ENCODE data around the gene ESX1.

ESX1 gene

DNA sequence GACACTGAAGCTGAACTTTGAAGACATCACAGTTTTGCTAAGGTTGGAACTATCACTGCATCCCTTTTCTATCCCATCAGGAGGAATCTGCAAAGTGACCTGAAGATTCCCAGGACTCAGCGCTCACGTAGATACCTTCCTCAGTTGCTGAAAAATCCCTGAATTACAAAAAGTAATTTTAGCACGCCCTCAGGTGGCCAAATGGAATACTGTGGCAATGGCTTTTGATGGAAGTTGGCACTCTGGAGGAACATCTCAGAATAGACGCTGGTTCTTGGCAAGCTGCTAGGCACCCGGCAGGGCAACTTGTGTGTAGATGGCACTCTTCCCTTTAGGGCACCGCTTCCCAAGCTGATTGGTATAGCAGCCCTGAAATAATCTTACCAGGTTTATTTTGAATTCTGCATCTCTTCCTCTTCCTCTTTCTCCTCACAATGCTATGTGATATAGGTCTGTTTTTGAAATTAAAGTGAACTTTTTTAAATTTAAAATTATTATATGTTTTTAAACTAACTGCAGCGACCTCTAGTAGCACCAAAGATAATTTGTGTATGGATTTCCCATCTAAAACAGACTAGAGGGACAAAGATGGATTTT is 16.3 kb upstream of the ESX1 start:
- peak overlapping the region; percentile 50 for H3K4me2 ChIP-seq (ENCODE audit: low read depth, low read length, poor library complexity, severe bottlenecking)
- H3K79me2 ChIP-seq (ENCODE audit: insufficient read depth, low read length), result no peaks in the 10 kb centered on the region
- no peaks in the 10 kb centered on the region for H3K9me3 ChIP-seq (ENCODE audit: insufficient read depth, low read depth, low read length)
- TF ChIP-seq, protein P1, sequence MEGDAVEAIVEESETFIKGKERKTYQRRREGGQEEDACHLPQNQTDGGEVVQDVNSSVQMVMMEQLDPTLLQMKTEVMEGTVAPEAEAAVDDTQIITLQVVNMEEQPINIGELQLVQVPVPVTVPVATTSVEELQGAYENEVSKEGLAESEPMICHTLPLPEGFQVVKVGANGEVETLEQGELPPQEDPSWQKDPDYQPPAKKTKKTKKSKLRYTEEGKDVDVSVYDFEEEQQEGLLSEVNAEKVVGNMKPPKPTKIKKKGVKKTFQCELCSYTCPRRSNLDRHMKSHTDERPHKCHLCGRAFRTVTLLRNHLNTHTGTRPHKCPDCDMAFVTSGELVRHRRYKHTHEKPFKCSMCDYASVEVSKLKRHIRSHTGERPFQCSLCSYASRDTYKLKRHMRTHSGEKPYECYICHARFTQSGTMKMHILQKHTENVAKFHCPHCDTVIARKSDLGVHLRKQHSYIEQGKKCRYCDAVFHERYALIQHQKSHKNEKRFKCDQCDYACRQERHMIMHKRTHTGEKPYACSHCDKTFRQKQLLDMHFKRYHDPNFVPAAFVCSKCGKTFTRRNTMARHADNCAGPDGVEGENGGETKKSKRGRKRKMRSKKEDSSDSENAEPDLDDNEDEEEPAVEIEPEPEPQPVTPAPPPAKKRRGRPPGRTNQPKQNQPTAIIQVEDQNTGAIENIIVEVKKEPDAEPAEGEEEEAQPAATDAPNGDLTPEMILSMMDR (conservative IDR thresholded peaks at IDR 0.05; ENCODE audit: low read length), result peak; percentile 68
- no peak for TF ChIP-seq EZH2phosphoT487 (IDR thresholded peaks at IDR 0.05; ENCODE audit: borderline replicate concordance)
- no peaks in the 10 kb centered on the region for H4K20me1 ChIP-seq (ENCODE audit: insufficient read depth, low read length, poor library complexity, severe bottlenecking)
- no peak overlapping the region for H3K9ac ChIP-seq (ENCODE audit: low read depth, low read length, poor library complexity, severe bottlenecking)
- no peaks in the 10 kb centered on the region for H3F3A ChIP-seq (ENCODE audit: low read depth)
- no peaks in the 10 kb centered on the region for H3K9me2 ChIP-seq (replicated peaks; ENCODE audit: low read depth, low read length)
- H3K36me3 ChIP-seq (ENCODE audit: insufficient read depth, low read length), result no peaks in the 10 kb centered on the region
- peak overlapping the region; percentile 38 for H3K4me3 ChIP-seq (ENCODE audit: low read length, poor library complexity, severe bottlenecking)
- peak overlapping the region; percentile 70 for H2AFZ ChIP-seq (ENCODE audit: low read length)
- no peaks in the 10 kb centered on the region for H3K4me1 ChIP-seq (ENCODE audit: insufficient read depth, low read length, poor library complexity, severe bottlenecking)
- no peaks in the 10 kb centered on the region for H3K27me3 ChIP-seq (ENCODE audit: insufficient read depth, low read length, poor library complexity, severe bottlenecking)

DNA sequence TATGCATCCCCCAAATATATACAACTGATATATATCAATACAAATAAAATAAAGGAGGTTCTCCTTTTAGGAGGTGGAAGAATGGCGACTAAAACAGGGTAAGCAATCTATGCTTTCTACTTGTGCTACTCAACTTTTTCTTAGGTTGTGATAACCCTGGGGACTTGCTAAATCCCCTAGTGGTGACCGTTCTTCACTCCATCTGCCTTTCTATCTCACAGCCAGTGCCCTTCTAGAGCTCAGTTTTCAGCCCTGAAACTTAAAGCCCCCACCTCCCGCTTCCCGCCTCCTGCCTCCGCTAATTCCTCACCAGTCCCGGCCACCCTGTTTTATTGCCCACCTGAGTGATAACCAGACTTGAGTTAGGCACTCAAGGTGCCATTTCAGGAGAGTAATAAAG is 15.5 kb upstream of the ESX1 start:
- H3K4me2 ChIP-seq (ENCODE audit: low read depth, low read length, poor library complexity, severe bottlenecking), result peak overlapping the region; percentile 50
- H3K79me2 ChIP-seq (ENCODE audit: insufficient read depth, low read length), result no peaks in the 10 kb centered on the region
- H3K4me3 ChIP-seq (ENCODE audit: low read length, poor library complexity, severe bottlenecking), result no peak overlapping the region
- H3K4me1 ChIP-seq (ENCODE audit: insufficient read depth, low read length, poor library complexity, severe bottlenecking), result no peaks in the 10 kb centered on the region
- TF ChIP-seq EZH2phosphoT487 (IDR thresholded peaks at IDR 0.05; ENCODE audit: borderline replicate concordance), result no peak
- TF ChIP-seq, protein P1 (conservative IDR thresholded peaks at IDR 0.05; ENCODE audit: low read length), result no peak
- H3K27me3 ChIP-seq (ENCODE audit: insufficient read depth, low read length, poor library complexity, severe bottlenecking), result no peaks in the 10 kb centered on the region
- H2AFZ ChIP-seq (ENCODE audit: low read length), result peak overlapping the region; percentile 70; the same call in 1 of the 2 replicates
- H3F3A ChIP-seq (ENCODE audit: low read depth), result no peaks in the 10 kb centered on the region
- H3K36me3 ChIP-seq (ENCODE audit: insufficient read depth, low read length), result no peaks in the 10 kb centered on the region
- H3K9me2 ChIP-seq (replicated peaks; ENCODE audit: low read depth, low read length), result no peaks in the 10 kb centered on the region
- H3K9ac ChIP-seq (ENCODE audit: low read depth, low read length, poor library complexity, severe bottlenecking), result no peak overlapping the region
- H3K9me3 ChIP-seq (ENCODE audit: insufficient read depth, low read depth, low read length), result no peaks in the 10 kb centered on the region
- H4K20me1 ChIP-seq (ENCODE audit: insufficient read depth, low read length, poor library complexity, severe bottlenecking), result no peaks in the 10 kb centered on the region

DNA sequence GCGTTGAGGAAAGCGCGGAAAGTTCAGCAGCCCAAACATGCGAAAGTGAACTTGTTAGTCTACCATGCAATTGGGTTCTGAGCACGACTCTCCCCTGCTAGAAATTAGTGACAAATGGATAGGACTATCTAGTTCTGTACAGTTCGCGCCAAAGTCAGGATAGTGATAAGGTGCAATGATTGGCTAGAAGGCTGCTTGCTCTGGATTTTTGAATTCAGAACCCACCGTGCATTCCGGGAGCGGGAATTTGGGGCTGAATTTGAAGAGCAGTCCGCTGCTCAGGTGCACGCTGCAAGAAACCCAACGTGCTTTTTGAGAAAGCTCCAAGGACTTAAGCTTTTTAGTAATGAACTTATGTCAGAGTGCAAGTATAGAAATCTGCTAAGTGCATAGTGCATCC is 732 bp upstream of the ESX1 start:
- no peaks in the 10 kb centered on the region for H3K27me3 ChIP-seq (ENCODE audit: insufficient read depth, low read length, poor library complexity, severe bottlenecking)
- H3K36me3 ChIP-seq (ENCODE audit: insufficient read depth, low read length), result no peaks in the 10 kb centered on the region
- no peaks in the 10 kb centered on the region for H3K9me3 ChIP-seq (ENCODE audit: insufficient read depth, low read depth, low read length)
- no peaks in the 10 kb centered on the region for H4K20me1 ChIP-seq (ENCODE audit: insufficient read depth, low read length, poor library complexity, severe bottlenecking)
- no peaks in the 10 kb centered on the region for H3F3A ChIP-seq (ENCODE audit: low read depth)
- no peak overlapping the region for H3K9ac ChIP-seq (ENCODE audit: low read depth, low read length, poor library complexity, severe bottlenecking)
- H2AFZ ChIP-seq (ENCODE audit: low read length), result no peak overlapping the region
- no peaks in the 10 kb centered on the region for H3K4me1 ChIP-seq (ENCODE audit: insufficient read depth, low read length, poor library complexity, severe bottlenecking)
- TF ChIP-seq, protein P1 (conservative IDR thresholded peaks at IDR 0.05; ENCODE audit: low read length), result no peak
- TF ChIP-seq EZH2phosphoT487 (IDR thresholded peaks at IDR 0.05; ENCODE audit: borderline replicate concordance), result no peak
- H3K79me2 ChIP-seq (ENCODE audit: insufficient read depth, low read length), result no peaks in the 10 kb centered on the region
- H3K9me2 ChIP-seq (replicated peaks; ENCODE audit: low read depth, low read length), result no peaks in the 10 kb centered on the region
- no peak overlapping the region for H3K4me3 ChIP-seq (ENCODE audit: low read length, poor library complexity, severe bottlenecking)
- H3K4me2 ChIP-seq (ENCODE audit: low read depth, low read length, poor library complexity, severe bottlenecking), result no peak overlapping the region

Measured in Loucy (cell line).